ENCODE data around the gene MERTK. TPM values are rescaled to one million over a fixed set of nuclear protein-coding genes. Genes with fewer than 3 reads are reported as not detected.

The MERTK gene
- total RNA-seq, 2 donors from 2014 or later: 1.0 to 1.1 TPM

DNA sequence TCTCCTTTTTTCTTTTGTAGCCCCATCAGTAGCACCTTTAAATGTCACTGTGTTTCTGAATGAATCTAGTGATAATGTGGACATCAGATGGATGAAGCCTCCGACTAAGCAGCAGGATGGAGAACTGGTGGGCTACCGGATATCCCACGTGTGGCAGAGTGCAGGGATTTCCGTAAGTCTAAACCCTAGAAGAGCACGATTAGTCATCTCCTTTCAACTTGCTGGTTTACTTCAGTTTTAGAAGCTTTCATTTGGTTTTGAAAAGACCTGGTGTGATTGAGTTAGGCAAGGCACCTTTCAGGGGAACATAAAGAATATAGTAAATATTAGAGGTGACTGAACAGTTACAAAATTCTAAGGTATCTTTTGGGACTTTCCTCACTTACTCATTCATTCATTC lies 84.4 kb downstream of the MERTK start:
- ATAC-seq: peak; percentile 92 to 94
- peak in 1 of 2 donors; percentile 18 for DNase-seq (ENCODE audit: low spot score in 2 of 2)
- H3K27ac Mint-ChIP-seq: peak overlapping the region in 1 of 2 donors; percentile 56

GRCh38 chr2:111983478-111984212 lies 85.2 kb downstream of the MERTK start:
- ATAC-seq (no peak), DNase-seq (ENCODE audit: low spot score in 2 of 2) (no peak)
- no peaks in the 10 kb centered on the region for H3K9me3 Mint-ChIP-seq
- no peaks in the 10 kb centered on the region for H3K36me3 Mint-ChIP-seq
- H3K27ac Mint-ChIP-seq: no peak overlapping the region

More for the DNA sequence above, 84.4 kb downstream of the MERTK start:
- Mint-ChIP-seq H3K36me3 (peaks cover 3% of the 10 kb centered on the region in 2 donors), H3K9me3 (peaks cover 2% of the 10 kb centered on the region in 2 donors)

DNA sequence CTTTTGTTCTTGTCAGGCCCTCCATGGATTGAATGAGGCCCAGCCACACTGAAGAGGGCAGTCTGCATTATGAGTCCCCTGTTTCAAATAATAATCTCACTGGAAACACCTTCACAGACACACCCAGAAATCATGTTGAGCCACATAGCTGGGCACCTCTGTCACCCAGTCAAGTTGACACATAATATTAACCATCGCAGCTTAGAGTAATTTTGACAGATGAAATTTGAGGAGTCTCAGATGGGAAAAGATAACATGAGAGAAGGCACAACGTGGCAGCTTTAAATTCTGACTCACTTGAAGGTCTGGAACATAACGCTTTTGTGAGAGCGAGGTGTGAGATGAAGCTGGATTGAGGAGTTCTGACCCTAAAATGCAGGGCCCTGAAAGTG lies 85.8 kb downstream of the MERTK start:
- ATAC-seq (no peak), DNase-seq (ENCODE audit: low spot score in 2 of 2) (no peak)
- Mint-ChIP-seq H3K36me3 (no peaks in the 10 kb centered on the region), H3K27ac (no peak overlapping the region), H3K9me3 (no peaks in the 10 kb centered on the region)

DNA sequence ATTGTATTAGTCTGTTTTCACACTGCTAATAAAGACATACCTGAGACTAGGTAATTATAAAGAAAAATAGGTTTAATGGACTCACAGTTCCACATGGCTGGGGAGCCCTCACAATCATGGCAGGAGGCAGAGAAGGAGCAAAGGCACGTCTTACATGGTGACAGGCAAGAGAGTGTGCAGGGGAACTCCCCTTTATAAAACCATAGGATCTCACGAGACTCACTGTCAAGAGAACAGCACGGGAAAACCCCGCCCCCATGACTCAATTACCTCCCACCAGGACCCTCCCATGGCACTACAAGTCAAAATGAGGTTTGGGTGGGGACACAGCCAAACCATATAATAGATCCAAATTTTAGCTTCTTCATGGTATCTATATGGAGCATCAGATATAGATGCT lies 87.1 kb downstream of the MERTK start:
- Mint-ChIP-seq H3K27ac (no peak overlapping the region), H3K36me3 (no peaks in the 10 kb centered on the region), H3K9me3 (no peaks in the 10 kb centered on the region)
- DNase-seq (ENCODE audit: low spot score in 2 of 2): no peak
- no peak for ATAC-seq

DNA sequence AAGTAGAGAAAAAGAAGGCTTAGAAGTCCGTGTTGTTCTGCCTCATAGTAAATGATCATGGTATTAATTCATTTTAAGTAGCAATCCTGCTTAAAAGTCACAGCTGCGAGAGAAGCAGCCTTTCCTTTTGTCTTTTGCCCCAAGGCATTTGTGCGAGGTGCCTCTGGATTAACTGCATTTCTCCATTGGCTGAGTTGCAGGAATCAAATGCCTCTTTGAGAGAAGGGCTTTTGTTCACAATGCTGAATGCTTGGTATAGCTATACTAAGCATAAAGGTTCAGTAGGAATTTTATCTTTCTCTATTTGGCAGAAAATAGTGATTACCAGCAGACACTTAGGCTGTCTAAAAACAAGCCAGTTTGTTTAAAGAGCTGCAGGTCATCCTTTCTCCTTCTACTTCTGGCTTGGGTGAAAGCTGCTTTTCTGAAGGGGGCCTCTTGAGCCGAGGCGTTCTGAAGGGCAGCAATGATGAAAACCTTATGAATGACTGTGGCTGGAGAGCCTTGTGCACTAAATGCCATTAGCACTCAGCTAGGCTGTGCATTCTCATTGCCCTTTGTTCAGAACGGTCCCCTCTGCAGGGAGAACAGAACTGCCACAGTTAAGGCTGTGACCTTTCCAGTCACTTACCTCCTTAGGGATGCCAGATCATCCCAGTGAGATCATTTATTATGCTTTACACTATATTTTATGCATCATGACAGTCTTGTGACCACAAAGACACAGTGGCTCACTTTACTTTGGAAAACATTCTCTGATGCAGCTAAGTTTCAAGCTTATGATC lies 87.9 kb downstream of the MERTK start:
- DNase-seq (ENCODE audit: low spot score in 2 of 2): no peak
- Mint-ChIP-seq H3K36me3 (no peaks in the 10 kb centered on the region), H3K27ac (no peak overlapping the region), H3K9me3 (no peaks in the 10 kb centered on the region)
- ATAC-seq: no peak

GRCh38 chr2:111990375-111990774 lies 92.0 kb downstream of the MERTK start:
- no peak for DNase-seq (ENCODE audit: low spot score in 2 of 2)
- no peaks in the 10 kb centered on the region for H3K36me3 Mint-ChIP-seq
- no peaks in the 10 kb centered on the region for H3K9me3 Mint-ChIP-seq
- H3K27ac Mint-ChIP-seq: no peak overlapping the region
- ATAC-seq: peak in 1 of 2 donors; percentile 62

DNA sequence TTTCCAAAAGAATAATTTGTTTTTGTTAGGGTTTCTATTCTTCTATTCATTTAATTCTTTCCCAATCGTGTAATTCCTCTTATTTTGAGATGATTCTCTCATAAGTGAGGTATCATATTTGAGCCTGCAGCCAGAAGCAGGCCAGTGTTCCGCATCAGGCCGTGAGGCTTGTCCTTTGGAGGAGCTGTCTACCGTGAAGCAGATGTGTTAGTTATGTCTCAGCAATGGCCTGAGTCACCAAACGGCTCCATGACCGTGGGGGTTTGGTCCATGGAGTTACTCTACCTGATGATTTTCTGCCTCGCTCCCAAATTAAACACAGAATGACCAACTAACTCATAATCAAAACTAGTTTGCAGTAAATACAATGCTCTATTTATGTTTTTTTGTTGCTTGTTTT lies 92.4 kb downstream of the MERTK start:
- Mint-ChIP-seq H3K36me3 (no peaks in the 10 kb centered on the region), H3K27ac (peak overlapping the region in 1 of 2 donors; percentile 44), H3K9me3 (no peaks in the 10 kb centered on the region)
- ATAC-seq (no peak), DNase-seq (ENCODE audit: low spot score in 2 of 2) (no peak)

DNA sequence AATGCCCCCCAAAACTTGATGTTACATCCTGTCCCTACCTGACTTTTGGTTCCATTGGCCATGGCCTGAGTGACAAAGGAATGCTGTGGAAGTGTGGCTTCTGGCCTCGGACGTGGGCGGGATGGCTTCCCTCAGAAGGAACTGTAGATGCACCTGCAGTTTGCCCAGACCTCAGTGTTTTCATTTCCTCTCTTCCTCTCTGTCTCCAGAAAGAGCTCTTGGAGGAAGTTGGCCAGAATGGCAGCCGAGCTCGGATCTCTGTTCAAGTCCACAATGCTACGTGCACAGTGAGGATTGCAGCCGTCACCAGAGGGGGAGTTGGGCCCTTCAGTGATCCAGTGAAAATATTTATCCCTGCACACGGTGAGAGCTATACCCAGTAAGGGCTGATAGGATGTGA lies 95.6 kb downstream of the MERTK start:
- DNase-seq (ENCODE audit: low spot score in 2 of 2): no peak
- no peak overlapping the region for H3K27ac Mint-ChIP-seq
- H3K9me3 Mint-ChIP-seq: no peaks in the 10 kb centered on the region
- ATAC-seq: no peak
- H3K36me3 Mint-ChIP-seq: no peaks in the 10 kb centered on the region

- Mint-ChIP-seq H3K36me3 (no peaks in the 10 kb centered on the region), H3K9me3 (peaks cover 0 to 7% of the 10 kb centered on the region in 2 donors), H3K27ac (no peak overlapping the region)
- no peak for DNase-seq (ENCODE audit: low spot score in 2 of 2)
- no peak for ATAC-seq
These were observed 96.7 kb downstream of the MERTK start for GRCh38 chr2:111995148-111995547.

- ATAC-seq: no peak
- no peaks in the 10 kb centered on the region for H3K36me3 Mint-ChIP-seq
- no peak overlapping the region for H3K27ac Mint-ChIP-seq
- no peak for DNase-seq (ENCODE audit: low spot score in 2 of 2)
- H3K9me3 Mint-ChIP-seq: peaks cover 0 to 12% of the 10 kb centered on the region in 2 donors
These were observed 101.4 kb downstream of the MERTK start for GRCh38 chr2:111999809-112000208.

DNA sequence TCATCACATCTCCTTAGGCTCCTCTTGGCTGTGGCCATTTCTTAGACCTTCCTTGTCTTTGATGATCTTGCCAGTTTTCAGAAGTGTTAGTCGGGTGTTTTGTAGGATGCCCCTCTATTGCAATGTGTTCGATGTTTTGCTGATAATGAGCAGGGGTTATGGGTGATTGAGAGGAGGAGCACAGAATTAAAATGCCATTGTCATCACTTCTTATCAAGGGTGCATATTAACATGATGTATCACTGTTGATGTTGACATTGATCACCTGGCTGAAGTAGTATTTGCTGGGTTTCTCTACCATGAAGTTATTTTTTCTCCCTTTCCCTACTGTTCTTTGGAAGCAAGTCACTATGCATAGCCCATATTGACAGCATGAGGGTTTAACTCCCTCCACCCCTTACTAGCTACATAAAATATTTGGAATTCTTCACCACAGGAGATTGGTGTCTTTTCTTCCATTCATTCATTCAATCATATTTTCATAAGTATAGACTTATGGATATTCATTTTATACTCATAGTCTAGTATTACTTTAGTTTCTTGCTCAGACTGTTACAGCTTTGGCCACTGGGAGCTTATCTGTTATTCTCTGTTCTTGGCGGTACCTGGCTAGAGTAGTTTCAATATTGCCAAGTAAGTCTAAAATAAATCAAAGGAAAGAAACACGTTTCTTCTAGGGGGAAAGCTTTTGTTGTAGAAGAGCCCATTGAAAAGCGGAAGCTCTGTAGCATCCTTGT lies 102.2 kb downstream of the MERTK start:
- no peak overlapping the region for H3K27ac Mint-ChIP-seq
- H3K9me3 Mint-ChIP-seq: peaks cover 0 to 12% of the 10 kb centered on the region in 2 donors
- no peak for ATAC-seq
- no peaks in the 10 kb centered on the region for H3K36me3 Mint-ChIP-seq
- DNase-seq (ENCODE audit: low spot score in 2 of 2): no peak

DNA sequence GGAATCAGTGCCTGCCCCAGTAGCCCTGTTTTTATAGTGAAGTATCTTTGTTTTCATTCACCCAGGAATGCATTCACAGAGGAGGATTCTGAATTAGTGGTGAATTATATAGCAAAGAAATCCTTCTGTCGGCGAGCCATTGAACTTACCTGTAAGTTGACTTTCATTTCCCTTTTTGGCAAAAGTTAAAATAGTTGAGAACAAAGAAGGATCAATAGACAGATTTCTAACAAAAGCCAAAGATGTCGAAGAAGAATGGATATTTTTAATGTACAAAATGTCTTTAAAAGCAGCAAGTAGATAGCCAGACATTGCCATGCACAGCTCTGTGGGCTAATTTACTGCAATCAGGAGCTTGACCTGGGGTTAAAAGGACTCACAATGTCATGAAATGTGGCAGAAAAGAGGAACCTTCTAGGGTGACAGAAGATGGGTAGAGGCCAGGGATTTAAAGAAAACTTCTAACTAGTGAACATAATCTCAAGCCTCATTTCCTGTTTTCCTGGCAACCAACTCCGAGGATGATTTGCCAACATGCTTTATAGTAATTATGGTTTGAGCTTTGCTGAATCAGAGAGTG lies 102.8 kb downstream of the MERTK start:
- DNase-seq (ENCODE audit: low spot score in 2 of 2) (no peak), ATAC-seq (no peak)
- Mint-ChIP-seq H3K36me3 (no peaks in the 10 kb centered on the region), H3K27ac (no peak overlapping the region), H3K9me3 (peaks cover 0 to 12% of the 10 kb centered on the region in 2 donors)

DNA sequence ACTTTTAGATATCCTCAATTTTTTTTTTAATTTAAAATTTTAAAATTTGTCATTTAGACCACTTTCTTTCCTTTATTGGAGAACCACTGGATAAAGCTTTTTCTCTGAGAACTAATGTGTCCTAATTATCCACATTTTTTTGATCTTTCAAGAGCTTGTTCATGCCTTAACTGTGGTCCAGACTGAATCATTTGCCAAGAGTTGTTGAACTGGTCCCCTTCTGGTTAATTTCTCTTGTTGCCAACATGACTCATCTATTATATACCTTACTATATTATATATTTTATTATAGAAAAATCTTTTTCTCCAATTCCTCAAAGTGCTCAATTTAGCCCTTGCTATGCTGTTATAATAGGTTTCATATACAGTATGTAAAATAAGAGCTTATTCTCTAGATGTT lies 103.5 kb downstream of the MERTK start:
- ATAC-seq (no peak), DNase-seq (ENCODE audit: low spot score in 2 of 2) (no peak)
- H3K36me3 Mint-ChIP-seq: no peaks in the 10 kb centered on the region
- no peak overlapping the region for H3K27ac Mint-ChIP-seq
- peaks cover 0 to 12% of the 10 kb centered on the region in 2 donors for H3K9me3 Mint-ChIP-seq

GRCh38 chr2:112003576-112004252 lies 105.3 kb downstream of the MERTK start:
- DNase-seq (ENCODE audit: low spot score in 2 of 2) (no peak), ATAC-seq (no peak)
- Mint-ChIP-seq H3K36me3 (no peaks in the 10 kb centered on the region), H3K9me3 (peaks cover 0 to 12% of the 10 kb centered on the region in 2 donors), H3K27ac (no peak overlapping the region)

GRCh38 chr2:112004253-112004645 lies 105.8 kb downstream of the MERTK start:
- ATAC-seq: no peak

GRCh38 chr2:112005406-112006075 lies 107.1 kb downstream of the MERTK start:
- Mint-ChIP-seq H3K9me3 (peaks cover 0 to under 1% of the 10 kb centered on the region in 2 donors), H3K36me3 (no peaks in the 10 kb centered on the region), H3K27ac (no peak overlapping the region)
- DNase-seq (ENCODE audit: low spot score in 2 of 2): no peak
- ATAC-seq: no peak

More at GRCh38 chr2:112004253-112004645, 105.8 kb downstream of the MERTK start:
- no peak for DNase-seq (ENCODE audit: low spot score in 2 of 2)
- no peaks in the 10 kb centered on the region for H3K36me3 Mint-ChIP-seq
- peaks cover 0 to 12% of the 10 kb centered on the region in 2 donors for H3K9me3 Mint-ChIP-seq
- H3K27ac Mint-ChIP-seq: no peak overlapping the region
